ENCODE results near the gene CDC25C.

DNA sequence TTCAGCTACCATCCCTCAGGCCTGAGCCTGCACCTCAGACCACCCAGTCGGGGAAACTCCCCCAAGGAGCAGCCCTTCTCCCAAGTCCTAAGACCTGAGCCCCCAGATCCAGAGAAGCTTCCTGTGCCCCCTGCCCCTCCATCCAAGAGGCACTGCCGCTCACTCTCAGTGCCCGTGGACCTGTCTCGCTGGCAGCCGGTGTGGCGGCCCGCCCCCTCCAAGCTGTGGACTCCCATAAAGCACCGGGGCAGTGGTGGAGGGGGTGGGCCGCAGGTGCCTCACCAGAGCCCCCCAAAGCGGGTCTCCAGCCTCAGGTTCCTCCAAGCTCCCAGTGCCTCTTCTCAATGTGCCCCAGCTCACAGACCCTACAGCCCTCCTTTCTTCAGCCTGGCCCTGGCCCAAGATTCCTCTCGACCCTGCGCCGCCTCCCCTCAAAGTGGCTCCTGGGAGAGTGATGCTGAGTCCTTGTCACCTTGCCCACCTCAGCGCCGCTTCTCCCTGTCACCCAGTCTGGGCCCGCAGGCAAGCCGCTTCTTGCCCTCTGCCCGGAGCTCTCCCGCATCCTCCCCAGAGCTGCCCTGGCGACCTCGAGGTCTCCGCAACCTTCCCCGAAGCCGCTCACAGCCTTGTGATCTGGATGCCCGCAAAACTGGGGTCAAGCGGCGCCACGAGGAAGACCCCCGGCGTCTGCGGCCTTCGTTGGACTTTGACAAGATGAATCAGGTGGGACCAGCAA is 13.5 kb upstream of the CDC25C start:
- TF ChIP-seq SIN3A (IDR thresholded peaks at IDR 0.05; ENCODE audit: borderline replicate concordance, insufficient read depth, low read length) (no peak), POLR2AphosphoS5 (IDR thresholded peaks at IDR 0.05; ENCODE audit: low read depth, low read length) (no peak), TAF1 (IDR thresholded peaks at IDR 0.05; ENCODE audit: borderline replicate concordance, insufficient read depth, low read length) (no peak), FOXP2 (optimal IDR thresholded peaks at IDR 0.05; ENCODE audit: borderline replicate concordance, extremely low read depth, extremely low read length, insufficient read depth) (no peak)
- TF ChIP-seq, protein P1, sequence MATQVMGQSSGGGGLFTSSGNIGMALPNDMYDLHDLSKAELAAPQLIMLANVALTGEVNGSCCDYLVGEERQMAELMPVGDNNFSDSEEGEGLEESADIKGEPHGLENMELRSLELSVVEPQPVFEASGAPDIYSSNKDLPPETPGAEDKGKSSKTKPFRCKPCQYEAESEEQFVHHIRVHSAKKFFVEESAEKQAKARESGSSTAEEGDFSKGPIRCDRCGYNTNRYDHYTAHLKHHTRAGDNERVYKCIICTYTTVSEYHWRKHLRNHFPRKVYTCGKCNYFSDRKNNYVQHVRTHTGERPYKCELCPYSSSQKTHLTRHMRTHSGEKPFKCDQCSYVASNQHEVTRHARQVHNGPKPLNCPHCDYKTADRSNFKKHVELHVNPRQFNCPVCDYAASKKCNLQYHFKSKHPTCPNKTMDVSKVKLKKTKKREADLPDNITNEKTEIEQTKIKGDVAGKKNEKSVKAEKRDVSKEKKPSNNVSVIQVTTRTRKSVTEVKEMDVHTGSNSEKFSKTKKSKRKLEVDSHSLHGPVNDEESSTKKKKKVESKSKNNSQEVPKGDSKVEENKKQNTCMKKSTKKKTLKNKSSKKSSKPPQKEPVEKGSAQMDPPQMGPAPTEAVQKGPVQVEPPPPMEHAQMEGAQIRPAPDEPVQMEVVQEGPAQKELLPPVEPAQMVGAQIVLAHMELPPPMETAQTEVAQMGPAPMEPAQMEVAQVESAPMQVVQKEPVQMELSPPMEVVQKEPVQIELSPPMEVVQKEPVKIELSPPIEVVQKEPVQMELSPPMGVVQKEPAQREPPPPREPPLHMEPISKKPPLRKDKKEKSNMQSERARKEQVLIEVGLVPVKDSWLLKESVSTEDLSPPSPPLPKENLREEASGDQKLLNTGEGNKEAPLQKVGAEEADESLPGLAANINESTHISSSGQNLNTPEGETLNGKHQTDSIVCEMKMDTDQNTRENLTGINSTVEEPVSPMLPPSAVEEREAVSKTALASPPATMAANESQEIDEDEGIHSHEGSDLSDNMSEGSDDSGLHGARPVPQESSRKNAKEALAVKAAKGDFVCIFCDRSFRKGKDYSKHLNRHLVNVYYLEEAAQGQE (IDR thresholded peaks at IDR 0.05; ENCODE audit: insufficient read depth in 1 of 2, low read depth in 2 of 2, low read length in 2 of 2), result no peak
